GM21526 (cell line): ENCODE data around the gene GPBAR1.

Source experiments
- ATAC-seq: cut with Tn5 transposase; IDR thresholded peaks from one replicate; pipeline ENCODE4 v1.9.1; 2021; ENCODE audit warnings: moderate library complexity; ENCODE audit not compliant: unreplicated experiment, low FRiP score

Gene GPBAR1

GRCh38 chr2:218282173-218282991 is 21.6 kb downstream of the GPBAR1 start:
- ATAC-seq, result no peak

- peak; percentile 55 for ATAC-seq
These were observed 23.4 kb downstream of the GPBAR1 start for GRCh38 chr2:218284106-218284811.

- ATAC-seq, result no peak
These were observed 24.8 kb downstream of the GPBAR1 start for GRCh38 chr2:218285604-218286003.

GRCh38 chr2:218286570-218287459 is 26.0 kb downstream of the GPBAR1 start:
- peak; percentile 58 for ATAC-seq

GRCh38 chr2:218289639-218290315 is 29.0 kb downstream of the GPBAR1 start:
- no peak for ATAC-seq

GRCh38 chr2:218290316-218291261 is 29.8 kb downstream of the GPBAR1 start:
- ATAC-seq, result no peak

GRCh38 chr2:218291318-218292047 is 30.7 kb downstream of the GPBAR1 start:
- ATAC-seq, result no peak

- peak; percentile 81 for ATAC-seq
These were observed 31.5 kb downstream of the GPBAR1 start, which contains the start of gene TMBIM1 for GRCh38 chr2:218292048-218293014. TMBIM1 (minus strand) TSS chr2:218292503; CDS start chr2:218282141, 10,362 bp downstream.

GRCh38 chr2:218293715-218294429 is 33.1 kb downstream of the GPBAR1 start:
- ATAC-seq, result no peak

- no peak for ATAC-seq
These were observed 33.7 kb downstream of the GPBAR1 start for GRCh38 chr2:218294430-218295022.

GRCh38 chr2:218295029-218295428 is 34.2 kb downstream of the GPBAR1 start:
- no peak for ATAC-seq

GRCh38 chr2:218296200-218296599 is 35.4 kb downstream of the GPBAR1 start:
- ATAC-seq, result no peak

- ATAC-seq, result no peak
These were observed 36.0 kb downstream of the GPBAR1 start for GRCh38 chr2:218296847-218297246.

- ATAC-seq, result no peak
These were observed 37.6 kb downstream of the GPBAR1 start for GRCh38 chr2:218298314-218298875.

- ATAC-seq, result no peak
These were observed 39.3 kb downstream of the GPBAR1 start for GRCh38 chr2:218300141-218300540.
